ENCODE results near the gene ETV3L. TPM values are rescaled to one million over a fixed set of nuclear protein-coding genes. Genes with fewer than 3 reads are reported as not detected.

Gene ETV3L
- total RNA-seq, 1 donor from 2014 or later = not detected

GRCh38 chr1:157087030-157087429, 12.6 kb downstream of the ETV3L start:
- Histone ChIP-seq H3K4me1 (ENCODE audit: insufficient read depth, low read length) (peaks cover 11% of the 10 kb centered on the region), H3K9ac (ENCODE audit: low read length) (no peak overlapping the region), H3K9me3 (ENCODE audit: insufficient read depth, low read depth, low read length) (no peaks in the 10 kb centered on the region), H3K4me3 (ENCODE audit: insufficient read depth, low read depth, low read length) (no peak overlapping the region), H3K27ac (ENCODE audit: low read depth, low read length) (no peak overlapping the region), H2AFZ (ENCODE audit: low read depth, low read length) (no peak overlapping the region), H3K27me3 (ENCODE audit: insufficient read depth, low read length) (no peaks in the 10 kb centered on the region), H3K36me3 (ENCODE audit: insufficient read depth, low read length) (no peaks in the 10 kb centered on the region), H4K20me1 (ENCODE audit: insufficient read depth, low read length) (no peaks in the 10 kb centered on the region), H3K79me2 (ENCODE audit: insufficient read depth, low read length) (no peaks in the 10 kb centered on the region), H3K4me2 (ENCODE audit: low read length) (no peak overlapping the region)
- Mint-ChIP-seq H3K27ac (ENCODE audit: unreplicated experiment) (no peak overlapping the region), H3K36me3 (ENCODE audit: low read depth, unreplicated experiment) (no peaks in the 10 kb centered on the region), H3K4me1 (ENCODE audit: low read depth, unreplicated experiment) (peaks cover 16% of the 10 kb centered on the region), H3K27me3 (ENCODE audit: low read depth, unreplicated experiment) (peaks cover 8% of the 10 kb centered on the region), H3K4me3 (ENCODE audit: unreplicated experiment) (no peak overlapping the region), H3K9me3 (ENCODE audit: unreplicated experiment) (no peaks in the 10 kb centered on the region)
- DNase-seq (ENCODE audit: low read depth) = no peak
- FAIRE-seq = peak; percentile 13
- no peak for TF ChIP-seq CTCF (IDR thresholded peaks at IDR 0.05; ENCODE audit: insufficient read depth, low read depth, low read length)
- no peak for TF ChIP-seq EZH2 (IDR thresholded peaks at IDR 0.05; ENCODE audit: insufficient read depth, low read length)

- Histone ChIP-seq H4K20me1 (ENCODE audit: insufficient read depth, low read length) (no peaks in the 10 kb centered on the region), H3K4me2 (ENCODE audit: low read length) (no peak overlapping the region), H3K27ac (ENCODE audit: low read depth, low read length) (no peak overlapping the region), H2AFZ (ENCODE audit: low read depth, low read length) (no peak overlapping the region), H3K36me3 (ENCODE audit: insufficient read depth, low read length) (no peaks in the 10 kb centered on the region), H3K4me1 (ENCODE audit: insufficient read depth, low read length) (peaks cover 11% of the 10 kb centered on the region), H3K27me3 (ENCODE audit: insufficient read depth, low read length) (no peaks in the 10 kb centered on the region), H3K4me3 (ENCODE audit: insufficient read depth, low read depth, low read length) (no peak overlapping the region), H3K9me3 (ENCODE audit: insufficient read depth, low read depth, low read length) (no peaks in the 10 kb centered on the region), H3K79me2 (ENCODE audit: insufficient read depth, low read length) (no peaks in the 10 kb centered on the region), H3K9ac (ENCODE audit: low read length) (no peak overlapping the region)
- FAIRE-seq (no peak), DNase-seq (ENCODE audit: low read depth) (no peak)
- H3K36me3 Mint-ChIP-seq (ENCODE audit: low read depth, unreplicated experiment) = no peaks in the 10 kb centered on the region
- peaks cover 8% of the 10 kb centered on the region for H3K27me3 Mint-ChIP-seq (ENCODE audit: low read depth, unreplicated experiment)
- no peaks in the 10 kb centered on the region for H3K9me3 Mint-ChIP-seq (ENCODE audit: unreplicated experiment)
- no peak for TF ChIP-seq EZH2 (IDR thresholded peaks at IDR 0.05; ENCODE audit: insufficient read depth, low read length)
- TF ChIP-seq CTCF (IDR thresholded peaks at IDR 0.05; ENCODE audit: insufficient read depth, low read depth, low read length) = no peak
- H3K4me1 Mint-ChIP-seq (ENCODE audit: low read depth, unreplicated experiment) = peaks cover 16% of the 10 kb centered on the region
- no peak overlapping the region for H3K27ac Mint-ChIP-seq (ENCODE audit: unreplicated experiment)
- no peak overlapping the region for H3K4me3 Mint-ChIP-seq (ENCODE audit: unreplicated experiment)
Measured at GRCh38 chr1:157086299-157086698, 13.3 kb downstream of the ETV3L start.

- H3K9me3 Mint-ChIP-seq (ENCODE audit: unreplicated experiment) = no peaks in the 10 kb centered on the region
- no peaks in the 10 kb centered on the region for H3K36me3 Mint-ChIP-seq (ENCODE audit: low read depth, unreplicated experiment)
- DNase-seq (ENCODE audit: low read depth) (no peak), FAIRE-seq (no peak)
- Histone ChIP-seq H3K79me2 (ENCODE audit: insufficient read depth, low read length) (no peaks in the 10 kb centered on the region), H3K27me3 (ENCODE audit: insufficient read depth, low read length) (no peaks in the 10 kb centered on the region), H3K9me3 (ENCODE audit: insufficient read depth, low read depth, low read length) (no peaks in the 10 kb centered on the region), H2AFZ (ENCODE audit: low read depth, low read length) (no peak overlapping the region), H3K4me1 (ENCODE audit: insufficient read depth, low read length) (peaks cover 3% of the 10 kb centered on the region), H3K36me3 (ENCODE audit: insufficient read depth, low read length) (no peaks in the 10 kb centered on the region), H3K27ac (ENCODE audit: low read depth, low read length) (no peak overlapping the region), H3K9ac (ENCODE audit: low read length) (no peak overlapping the region), H3K4me3 (ENCODE audit: insufficient read depth, low read depth, low read length) (no peak overlapping the region), H3K4me2 (ENCODE audit: low read length) (no peak overlapping the region), H4K20me1 (ENCODE audit: insufficient read depth, low read length) (no peaks in the 10 kb centered on the region)
- H3K27ac Mint-ChIP-seq (ENCODE audit: unreplicated experiment) = no peak overlapping the region
- H3K4me3 Mint-ChIP-seq (ENCODE audit: unreplicated experiment) = no peak overlapping the region
- no peak for TF ChIP-seq CTCF (IDR thresholded peaks at IDR 0.05; ENCODE audit: insufficient read depth, low read depth, low read length)
- TF ChIP-seq EZH2 (IDR thresholded peaks at IDR 0.05; ENCODE audit: insufficient read depth, low read length) = no peak
- peaks cover 8% of the 10 kb centered on the region for H3K27me3 Mint-ChIP-seq (ENCODE audit: low read depth, unreplicated experiment)
- H3K4me1 Mint-ChIP-seq (ENCODE audit: low read depth, unreplicated experiment) = peaks cover 10% of the 10 kb centered on the region
Measured at GRCh38 chr1:157085421-157085820, 14.2 kb downstream of the ETV3L start.
